Fibroblast of pulmonary artery (primary cell): ENCODE results near the gene PLA2G4E.

ENCODE experiments used
- DNase-seq: peaks from one replicate; pipeline ENCODE4 v3.0.0-alpha.2; 2010; ENCODE audit warnings: low read depth
- H3K4me3 ChIP-seq: replicated peaks from 2 replicates; pipeline ENCODE4 v1.5.1; 2011; ENCODE audit warnings: low read depth, mild to moderate bottlenecking, control low read depth, low read length, moderate library complexity
- TF ChIP-seq, protein P1 (sequence below): IDR thresholded peaks from 2 replicates; pipeline ENCODE4 v1.5.1; 2011; ENCODE audit warnings: mild to moderate bottlenecking, control low read depth, low read length, inconsistent platforms; ENCODE audit errors: missing control alignments

Gene PLA2G4E

DNA sequence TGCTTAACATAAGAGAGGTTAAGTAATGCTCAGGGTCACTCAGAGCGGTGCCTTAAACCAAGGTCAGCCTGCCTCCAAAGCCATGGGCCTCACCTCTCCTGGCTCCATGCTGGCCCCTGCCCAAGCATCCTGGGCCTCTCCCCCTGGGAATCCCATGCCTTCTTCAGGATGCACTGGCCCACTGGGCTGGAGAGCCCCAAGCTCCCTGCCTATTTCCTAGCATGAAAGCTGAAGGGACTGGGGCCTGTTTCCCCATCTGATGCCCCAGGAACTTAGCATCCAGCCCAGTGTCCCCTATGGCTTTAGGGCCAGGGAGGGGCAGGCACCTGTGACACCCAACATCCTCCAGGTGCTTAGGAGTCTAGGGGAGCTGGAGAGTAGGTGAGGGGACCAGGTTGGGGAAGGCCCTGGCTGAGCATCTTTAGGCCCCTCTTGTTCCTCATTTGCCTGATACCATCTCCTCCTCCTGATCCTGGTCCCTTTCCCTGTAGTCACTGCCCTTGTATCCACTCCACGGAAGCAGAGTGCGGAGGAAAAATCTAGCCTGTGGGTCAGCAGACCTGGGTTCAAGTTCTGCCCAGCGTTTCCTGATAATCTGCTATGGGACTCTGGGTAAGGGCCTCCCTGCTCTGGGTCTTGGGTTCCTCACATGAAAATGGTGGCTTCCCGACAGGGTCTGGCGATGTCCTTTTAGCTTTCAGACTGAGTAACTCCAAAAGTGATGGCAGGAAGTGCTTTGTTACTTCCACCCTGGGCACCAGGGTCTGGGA, 77.1 kb downstream of the PLA2G4E start:
- TF ChIP-seq, protein P1, sequence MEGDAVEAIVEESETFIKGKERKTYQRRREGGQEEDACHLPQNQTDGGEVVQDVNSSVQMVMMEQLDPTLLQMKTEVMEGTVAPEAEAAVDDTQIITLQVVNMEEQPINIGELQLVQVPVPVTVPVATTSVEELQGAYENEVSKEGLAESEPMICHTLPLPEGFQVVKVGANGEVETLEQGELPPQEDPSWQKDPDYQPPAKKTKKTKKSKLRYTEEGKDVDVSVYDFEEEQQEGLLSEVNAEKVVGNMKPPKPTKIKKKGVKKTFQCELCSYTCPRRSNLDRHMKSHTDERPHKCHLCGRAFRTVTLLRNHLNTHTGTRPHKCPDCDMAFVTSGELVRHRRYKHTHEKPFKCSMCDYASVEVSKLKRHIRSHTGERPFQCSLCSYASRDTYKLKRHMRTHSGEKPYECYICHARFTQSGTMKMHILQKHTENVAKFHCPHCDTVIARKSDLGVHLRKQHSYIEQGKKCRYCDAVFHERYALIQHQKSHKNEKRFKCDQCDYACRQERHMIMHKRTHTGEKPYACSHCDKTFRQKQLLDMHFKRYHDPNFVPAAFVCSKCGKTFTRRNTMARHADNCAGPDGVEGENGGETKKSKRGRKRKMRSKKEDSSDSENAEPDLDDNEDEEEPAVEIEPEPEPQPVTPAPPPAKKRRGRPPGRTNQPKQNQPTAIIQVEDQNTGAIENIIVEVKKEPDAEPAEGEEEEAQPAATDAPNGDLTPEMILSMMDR = no peak
- DNase-seq = no peak
- no peak overlapping the region for H3K4me3 ChIP-seq

DNA sequence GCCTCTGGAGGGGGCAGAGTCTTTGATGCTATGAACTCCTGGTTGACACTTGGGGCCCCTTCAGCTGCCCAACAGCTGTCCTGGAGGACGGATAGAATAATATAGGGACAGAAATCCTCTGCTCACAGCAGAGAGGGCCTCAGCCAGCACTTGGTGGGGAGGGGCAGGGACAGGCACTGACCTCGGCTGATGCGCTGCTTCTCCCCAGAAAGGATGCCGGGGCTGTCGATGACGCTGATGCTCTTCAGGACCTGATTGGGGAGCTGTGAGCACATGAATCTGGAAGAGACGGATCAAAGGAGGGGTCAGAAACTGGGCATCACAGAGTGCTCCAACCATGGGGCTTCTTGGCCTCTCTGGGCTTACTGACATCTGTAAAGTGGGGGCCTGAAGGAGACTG, 78.0 kb downstream of the PLA2G4E start:
- no peak for DNase-seq
- no peak overlapping the region for H3K4me3 ChIP-seq
- TF ChIP-seq, protein P1 = no peak

DNA sequence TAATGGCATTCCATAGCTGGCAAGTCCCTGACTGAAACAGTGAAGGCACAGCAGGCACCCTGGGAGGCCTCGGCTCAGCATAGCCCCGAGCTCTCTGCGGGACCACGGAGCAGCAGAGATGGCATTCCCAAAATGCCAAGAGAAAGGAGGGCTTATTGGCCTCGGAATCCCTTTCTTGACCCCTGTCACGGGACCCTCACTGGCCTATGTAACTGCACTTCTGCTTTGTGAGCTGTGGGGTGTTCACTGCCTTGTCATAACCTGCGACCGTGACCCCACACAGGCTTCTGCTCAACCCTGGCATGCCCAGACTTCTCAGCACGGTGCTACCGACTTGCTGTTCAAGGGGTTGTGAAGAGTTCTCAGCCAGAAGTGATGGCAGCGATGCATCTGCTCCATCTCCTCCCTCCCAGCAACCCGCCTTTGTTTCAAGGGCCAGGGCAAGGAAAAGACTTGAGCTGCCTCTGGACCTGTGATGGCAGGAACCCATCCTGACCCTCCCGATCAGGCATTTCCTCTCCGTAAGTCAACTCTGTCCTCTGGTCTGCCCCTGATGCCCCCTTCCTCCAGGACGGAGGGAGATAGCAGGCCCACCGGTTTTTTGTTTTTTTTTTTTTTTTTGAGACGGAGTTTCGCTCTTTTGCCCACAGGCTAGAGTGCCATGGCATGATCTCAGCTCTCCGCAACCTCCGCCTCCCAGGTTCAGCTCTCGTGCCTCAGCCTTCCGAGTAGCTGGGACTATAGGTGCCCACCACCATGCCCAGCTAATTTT, 79.0 kb downstream of the PLA2G4E start:
- TF ChIP-seq, protein P1 = no peak
- DNase-seq = no peak
- H3K4me3 ChIP-seq = no peak overlapping the region

DNA sequence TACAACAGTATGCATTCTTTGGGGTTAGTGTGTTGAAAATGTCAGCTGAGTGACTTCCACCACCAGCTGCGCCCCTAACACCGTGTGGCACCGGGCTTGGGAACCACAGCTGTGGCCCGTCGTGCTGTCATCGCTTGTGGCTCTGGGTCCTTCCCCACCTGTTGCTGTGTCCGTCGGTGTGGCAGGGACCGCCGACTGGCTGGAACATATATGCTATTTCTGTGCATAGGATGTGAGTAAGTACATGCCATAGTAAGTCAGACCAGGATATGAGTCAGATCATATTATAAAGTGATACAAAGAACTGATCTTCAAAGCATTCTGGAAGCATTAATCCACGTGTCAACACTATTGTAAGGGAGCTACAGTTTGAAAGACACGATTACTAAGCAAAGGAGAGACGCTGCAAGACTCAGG, 80.4 kb downstream of the PLA2G4E start:
- DNase-seq = peak; percentile 77

DNA sequence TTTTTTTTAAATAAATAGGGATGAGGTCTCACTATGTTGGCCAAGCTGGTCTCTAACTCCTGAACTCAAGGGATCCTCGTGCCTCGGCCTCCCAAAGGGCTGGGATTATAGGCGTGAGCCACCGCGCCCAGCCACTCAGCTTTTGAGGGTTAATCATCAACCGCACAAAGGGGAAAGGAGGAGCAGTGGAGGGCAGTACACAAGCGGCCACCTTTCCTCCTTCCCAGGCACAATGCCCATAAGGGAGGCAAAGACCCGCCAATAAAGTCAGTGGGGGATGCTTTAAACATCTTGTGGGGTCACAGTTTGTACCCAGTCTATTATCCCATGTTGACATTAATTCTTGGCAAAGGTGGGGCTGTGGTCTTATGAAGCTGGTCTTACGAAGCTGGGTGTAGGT, 80.9 kb downstream of the PLA2G4E start:
- H3K4me3 ChIP-seq = no peak overlapping the region
- no peak for DNase-seq

More for the DNA sequence above, 80.4 kb downstream of the PLA2G4E start:
- TF ChIP-seq, protein P1 = no peak
- H3K4me3 ChIP-seq = no peak overlapping the region

DNA sequence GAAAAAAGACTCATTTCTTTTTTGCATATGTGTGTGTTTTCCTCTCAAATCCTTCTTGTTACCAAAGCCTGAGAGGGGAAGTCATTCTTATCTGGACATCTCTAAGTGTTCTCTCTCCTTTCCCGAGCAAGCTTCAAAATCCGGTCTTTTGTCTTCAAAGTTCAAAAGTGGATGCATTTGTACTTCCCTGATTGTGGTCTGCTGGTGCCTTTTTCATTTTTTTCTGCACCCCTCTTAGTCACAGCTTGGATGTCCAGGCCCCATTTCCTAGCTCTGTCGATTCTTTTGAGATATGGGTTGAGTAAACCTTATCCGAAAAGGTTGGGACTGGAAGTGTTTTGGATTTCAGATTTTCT, 83.3 kb downstream of the PLA2G4E start:
- no peak for DNase-seq
- H3K4me3 ChIP-seq = no peak overlapping the region
- TF ChIP-seq, protein P1 = no peak

More for the DNA sequence above, 80.9 kb downstream of the PLA2G4E start:
- TF ChIP-seq, protein P1 = no peak
